Retinal pigment epithelial cell (primary cell): Measurements from ENCODE around the gene IL12RB1.

ENCODE experiments used
- DNase-seq: peaks from one replicate; pipeline ENCODE4 v3.0.0-alpha.2; 2010; ENCODE audit warnings: low read depth
- H3K4me3 ChIP-seq: 2 replicates; pipeline ENCODE4 v1.5.1; 2011; ENCODE audit warnings: mild to moderate bottlenecking, low read length, control low read depth, moderate library complexity
- TF ChIP-seq, protein P1 (sequence below): conservative IDR thresholded peaks from 2 replicates; pipeline ENCODE4 v1.5.1; 2011; ENCODE audit warnings: low read depth, low read length, control low read depth, inconsistent platforms

IL12RB1 gene

DNA sequence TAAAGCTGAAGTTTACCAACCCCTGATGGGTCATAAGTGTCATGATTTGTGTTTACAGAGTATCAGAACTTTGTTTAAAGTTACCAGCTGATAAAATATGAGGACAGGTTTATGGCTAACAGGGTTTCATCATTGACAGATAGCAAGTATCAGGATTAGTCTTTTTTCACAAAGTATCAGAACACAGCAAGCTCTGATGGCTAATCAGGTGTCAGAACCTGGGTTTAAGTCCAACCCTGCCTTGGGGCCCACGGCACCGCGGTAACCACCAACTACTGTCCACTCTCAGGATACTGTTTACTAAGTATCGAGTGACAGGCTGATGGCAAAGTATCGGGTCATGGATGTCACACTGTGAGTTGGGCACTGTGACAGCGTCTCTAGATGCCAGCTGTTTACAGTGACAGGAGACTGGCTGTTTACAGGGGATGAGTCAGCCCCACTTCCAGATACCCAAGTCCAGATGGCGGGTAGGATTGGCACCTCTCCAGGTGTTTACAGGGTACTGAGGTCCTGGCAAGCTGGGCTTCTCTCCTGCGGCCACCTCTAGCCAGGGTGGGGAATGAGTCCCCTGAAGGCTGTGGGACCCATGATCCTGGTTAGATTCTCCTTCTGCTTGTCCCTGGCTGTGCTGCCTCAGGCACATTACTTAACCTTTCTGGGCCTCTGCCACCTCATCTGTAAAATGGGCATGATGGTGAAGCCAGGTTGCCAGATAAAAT lies 57.0 kb downstream of the IL12RB1 start:
- no peak overlapping the region for H3K4me3 ChIP-seq
- TF ChIP-seq, protein P1, sequence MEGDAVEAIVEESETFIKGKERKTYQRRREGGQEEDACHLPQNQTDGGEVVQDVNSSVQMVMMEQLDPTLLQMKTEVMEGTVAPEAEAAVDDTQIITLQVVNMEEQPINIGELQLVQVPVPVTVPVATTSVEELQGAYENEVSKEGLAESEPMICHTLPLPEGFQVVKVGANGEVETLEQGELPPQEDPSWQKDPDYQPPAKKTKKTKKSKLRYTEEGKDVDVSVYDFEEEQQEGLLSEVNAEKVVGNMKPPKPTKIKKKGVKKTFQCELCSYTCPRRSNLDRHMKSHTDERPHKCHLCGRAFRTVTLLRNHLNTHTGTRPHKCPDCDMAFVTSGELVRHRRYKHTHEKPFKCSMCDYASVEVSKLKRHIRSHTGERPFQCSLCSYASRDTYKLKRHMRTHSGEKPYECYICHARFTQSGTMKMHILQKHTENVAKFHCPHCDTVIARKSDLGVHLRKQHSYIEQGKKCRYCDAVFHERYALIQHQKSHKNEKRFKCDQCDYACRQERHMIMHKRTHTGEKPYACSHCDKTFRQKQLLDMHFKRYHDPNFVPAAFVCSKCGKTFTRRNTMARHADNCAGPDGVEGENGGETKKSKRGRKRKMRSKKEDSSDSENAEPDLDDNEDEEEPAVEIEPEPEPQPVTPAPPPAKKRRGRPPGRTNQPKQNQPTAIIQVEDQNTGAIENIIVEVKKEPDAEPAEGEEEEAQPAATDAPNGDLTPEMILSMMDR = no peak
- DNase-seq = no peak

GRCh38 chr19:18027151-18027550 lies 59.6 kb downstream of the IL12RB1 start:
- no peak overlapping the region for H3K4me3 ChIP-seq
- TF ChIP-seq, protein P1 = no peak
- DNase-seq = no peak

GRCh38 chr19:18023622-18024251 lies 63.0 kb downstream of the IL12RB1 start:
- DNase-seq = no peak
- no peak overlapping the region for H3K4me3 ChIP-seq
- TF ChIP-seq, protein P1 = no peak

- TF ChIP-seq, protein P1 = no peak
- no peak overlapping the region for H3K4me3 ChIP-seq
- DNase-seq = no peak
Measured at GRCh38 chr19:18021121-18021755, 65.5 kb downstream of the IL12RB1 start.

GRCh38 chr19:18020212-18021085 lies 66.3 kb downstream of the IL12RB1 start:
- no peak for DNase-seq
- H3K4me3 ChIP-seq = no peak overlapping the region
- TF ChIP-seq, protein P1 = no peak

DNA sequence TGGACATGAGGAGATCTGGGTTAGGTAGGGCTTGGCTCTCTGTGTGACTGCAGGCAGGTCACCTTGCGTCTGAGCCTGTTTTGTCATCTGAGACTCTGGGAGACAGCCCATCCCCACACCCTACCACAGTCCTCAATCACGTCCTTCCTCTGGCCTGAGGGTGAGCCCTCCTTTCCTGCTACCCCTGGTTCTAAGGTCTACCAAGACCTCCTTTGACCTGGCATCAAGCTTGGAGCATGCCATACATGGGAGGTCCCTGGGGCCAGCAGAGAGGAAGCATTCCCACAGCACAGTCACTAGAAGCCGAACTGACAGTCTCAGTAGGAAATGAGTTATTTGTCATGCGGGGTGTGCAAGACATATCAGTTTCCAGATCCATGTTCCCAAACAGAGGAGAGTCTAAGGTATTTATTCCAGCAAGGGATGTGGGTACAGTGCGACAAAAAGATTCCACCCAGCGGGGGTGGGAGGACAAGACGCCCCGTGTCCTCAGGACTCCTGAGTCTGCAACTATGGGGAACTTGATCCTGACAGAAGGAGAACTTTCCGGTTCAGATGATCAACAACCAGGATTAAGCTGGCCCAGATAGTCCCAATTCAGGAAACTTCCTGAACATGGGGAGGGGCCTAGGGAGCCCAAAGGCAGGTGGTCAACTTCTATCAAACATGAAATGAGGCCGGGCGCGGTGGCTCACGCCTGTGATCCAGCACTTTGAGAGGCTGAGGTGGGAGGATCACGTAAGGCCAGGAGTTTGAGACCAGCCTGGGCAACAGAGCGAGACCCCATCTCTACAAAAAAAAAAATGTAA lies 69.3 kb downstream of the IL12RB1 start:
- no peak for DNase-seq
- TF ChIP-seq, protein P1 = no peak
- H3K4me3 ChIP-seq = no peak overlapping the region
